Natural killer cell (primary cell): Measurements from ENCODE around the gene PUS7L. TPM values are rescaled to one million over a fixed set of nuclear protein-coding genes. Genes with fewer than 3 reads are reported as not detected.

Experiments used
- ATAC-seq, 3 donors: fragments of 150-1000 bp in 2 of 3; fragments of 200-7000 bp in 1 of 3; cut with Tn5 transposase; 1 replicate in 1 of 3; 2 replicates in 2 of 3; pipeline ENCODE4 v1.10.0; 2021; ENCODE audit warnings: mild to moderate bottlenecking in 2 of 3, moderate library complexity in 2 of 3
- DNase-seq, 2 donors: peaks; one replicate each; pipeline versions ENCODE4 v3.0.0 to v3.0.0-alpha.2; 2013 to 2021; ENCODE audit warnings: mixed read lengths in 1 of 2
- H3K27ac ChIP-seq: one replicate; pipeline ENCODE4 v1.5.1; 2013; ENCODE audit warnings: mild to moderate bottlenecking, low read length
- H3K27me3 ChIP-seq: one replicate; pipeline ENCODE4 v1.6.1; 2013; ENCODE audit warnings: low read length; ENCODE audit not compliant: control insufficient read depth, insufficient read depth
- H3K36me3 ChIP-seq: one replicate; pipeline ENCODE4 v1.6.1; 2013; ENCODE audit warnings: low read length; ENCODE audit not compliant: control insufficient read depth, insufficient read depth
- H3K4me1 ChIP-seq: one replicate; pipeline ENCODE4 v1.6.1; 2013; ENCODE audit warnings: low read length; ENCODE audit not compliant: control insufficient read depth, insufficient read depth
- H3K4me3 ChIP-seq: one replicate; pipeline ENCODE4 v1.5.1; 2013; ENCODE audit warnings: low read length
- H3K9me3 ChIP-seq: one replicate; pipeline ENCODE4 v1.6.1; 2013; ENCODE audit warnings: low read length; ENCODE audit not compliant: control insufficient read depth, insufficient read depth
- H3K27ac Mint-ChIP-seq, 2 donors: one replicate each; pipeline ENCODE4 v1.8.0; 2022; ENCODE audit warnings: mild to moderate bottlenecking in 2 of 2, mixed read lengths in 2 of 2, moderate library complexity in 1 of 2
- H3K27me3 Mint-ChIP-seq, 2 donors: one replicate each; pipeline ENCODE4 v1.8.0; 2022; ENCODE audit warnings: low read depth in 2 of 2, mixed read lengths in 2 of 2
- H3K36me3 Mint-ChIP-seq: one replicate; pipeline ENCODE4 v1.8.0; 2022; ENCODE audit warnings: mixed read lengths
- H3K4me1 Mint-ChIP-seq, 2 donors: one replicate each; pipeline ENCODE4 v1.8.0; 2022; ENCODE audit warnings: mixed read lengths in 2 of 2
- H3K4me3 Mint-ChIP-seq: one replicate; pipeline ENCODE4 v1.8.0; 2022; ENCODE audit warnings: mild to moderate bottlenecking, moderate library complexity, mixed read lengths
- H3K9me3 Mint-ChIP-seq, 2 donors: one replicate each; pipeline ENCODE4 v1.8.0; 2022; ENCODE audit warnings: mixed read lengths in 2 of 2
- CTCF ChIP-seq: fragments of 200-600 bp; IDR thresholded peaks from one replicate; pipeline ENCODE4 v1.8.0; 2022; ENCODE audit warnings: antibody characterized with exemption
- WGBS: methylation state at CpG from one replicate; pipeline ENCODE4 v1.1.7; 2013; ENCODE audit warnings: missing lambda C conversion rate; ENCODE audit not compliant: insufficient coverage; 5-methylcytosine and 5-hydroxymethylcytosine counted together
- intact Hi-C: fragments of 100-400 bp; cut with micrococcal nuclease; formaldehyde crosslinking; loops from one replicate; pipeline ENCODE4 v1.14.2; 2022
- total RNA-seq, 4 donors: library from RNA; stranded (reverse); fragments of 120-200 nt in 1 of 4; gene quantifications; one replicate each; pipeline versions ENCODE4 v1.2.3 to v1.2.4, GENCODE V29; 2013 to 2022

The PUS7L gene
- total RNA-seq, 3 donors from 2014 or later (not counting 1 experiment from before 2014, with no cell fraction given), result 15.8 to 24.5 (median 19.0) TPM

GRCh38 chr12:43762596-43762995 lies 4.0 kb upstream of the PUS7L start:
- no peaks in the 10 kb centered on the region for H3K27me3 Mint-ChIP-seq
- Histone ChIP-seq H3K27ac (no peak overlapping the region), H3K27me3 (no peaks in the 10 kb centered on the region), H3K36me3 (peaks cover 5% of the 10 kb centered on the region), H3K9me3 (no peaks in the 10 kb centered on the region), H3K4me3 (no peak overlapping the region), H3K4me1 (peaks cover 20% of the 10 kb centered on the region)
- no peak for TF ChIP-seq CTCF
- peaks cover 50 to 53% of the 10 kb centered on the region in 2 donors for H3K4me1 Mint-ChIP-seq
- H3K9me3 Mint-ChIP-seq, result no peaks in the 10 kb centered on the region
- H3K4me3 Mint-ChIP-seq, result no peak overlapping the region
- peak overlapping the region; percentile 58 to 85 for H3K27ac Mint-ChIP-seq
- intact Hi-C loops, result no loop called here
- H3K36me3 Mint-ChIP-seq, result peaks cover 6% of the 10 kb centered on the region
- DNase-seq (no peak), ATAC-seq (no peak)

GRCh38 chr12:43761500-43761899 lies 2.9 kb upstream of the PUS7L start:
- H3K4me3 Mint-ChIP-seq, result peak overlapping the region; percentile 65
- intact Hi-C loops, result no loop called here
- H3K36me3 ChIP-seq, result peaks cover 5% of the 10 kb centered on the region
- no peaks in the 10 kb centered on the region for H3K27me3 Mint-ChIP-seq
- peaks cover 59 to 62% of the 10 kb centered on the region in 2 donors for H3K4me1 Mint-ChIP-seq
- no peak overlapping the region for H3K4me3 ChIP-seq
- ATAC-seq (no peak), DNase-seq (peak in 1 of 2 donors; percentile 10)
- no peaks in the 10 kb centered on the region for H3K27me3 ChIP-seq
- peaks cover 6% of the 10 kb centered on the region for H3K36me3 Mint-ChIP-seq
- peak overlapping the region; percentile 58 to 85 for H3K27ac Mint-ChIP-seq
- no peaks in the 10 kb centered on the region for H3K9me3 ChIP-seq
- peaks cover 20% of the 10 kb centered on the region for H3K4me1 ChIP-seq
- H3K27ac ChIP-seq, result no peak overlapping the region
- no peaks in the 10 kb centered on the region for H3K9me3 Mint-ChIP-seq
- TF ChIP-seq CTCF, result no peak

GRCh38 chr12:43760396-43760795 lies 1.8 kb upstream of the PUS7L start:
- intact Hi-C loops, result no loop called here
- H3K4me1 Mint-ChIP-seq, result peaks cover 62 to 71% of the 10 kb centered on the region in 2 donors

More at GRCh38 chr12:43760396-43760795, 1.8 kb upstream of the PUS7L start:
- Histone ChIP-seq H3K4me3 (no peak overlapping the region), H3K27me3 (no peaks in the 10 kb centered on the region), H3K36me3 (peaks cover 5% of the 10 kb centered on the region), H3K9me3 (no peaks in the 10 kb centered on the region), H3K27ac (peak overlapping the region; percentile 91), H3K4me1 (peaks cover 20% of the 10 kb centered on the region)
- no peaks in the 10 kb centered on the region for H3K9me3 Mint-ChIP-seq
- no peaks in the 10 kb centered on the region for H3K27me3 Mint-ChIP-seq
- no peak for DNase-seq
- H3K27ac Mint-ChIP-seq, result peak overlapping the region; percentile 98
- peaks cover 6% of the 10 kb centered on the region for H3K36me3 Mint-ChIP-seq
- ATAC-seq, result no peak
- peak overlapping the region; percentile 81 for H3K4me3 Mint-ChIP-seq
- TF ChIP-seq CTCF, result no peak
- WGBS, result 94% methylated on average over 1 of the region's 2 CpGs
